ENCODE measurements around the gene GSK3A. TPM values are rescaled to one million over a fixed set of nuclear protein-coding genes. Genes with fewer than 3 reads are reported as not detected.

GSK3A gene
- total RNA-seq, 4 donors from 2014 or later, result 24.7 to 34.5 (median 28.3) TPM

DNA sequence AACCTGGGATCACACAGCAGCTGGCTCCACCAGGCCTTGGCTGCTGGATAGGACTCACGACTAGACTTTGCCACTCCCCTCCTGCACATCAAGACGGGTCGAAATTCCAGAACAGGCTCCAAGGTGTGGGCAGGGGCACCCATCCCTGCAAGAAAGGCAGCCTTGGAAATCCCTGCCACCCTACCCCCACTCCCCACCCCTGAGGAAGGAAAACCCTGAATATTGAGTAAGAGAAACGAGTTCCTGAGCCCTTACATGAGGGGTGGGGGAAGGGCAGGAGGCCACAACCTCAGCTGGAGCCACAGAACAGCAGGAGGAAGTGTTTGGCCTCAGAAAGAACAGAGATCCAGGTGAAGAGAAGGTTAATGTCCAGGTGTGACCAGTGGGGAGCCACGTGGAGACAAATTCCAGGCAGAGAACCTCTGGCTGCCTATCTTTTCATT lies 45.0 kb downstream of the GSK3A start:
- H3K9me3 ChIP-seq, result peaks cover 0 to 6% (median 0%) of the 10 kb centered on the region in 4 donors
- peaks cover 0 to 24% (median 5%) of the 10 kb centered on the region in 4 donors for H3K4me1 ChIP-seq
- H3K27me3 ChIP-seq, result no peaks in the 10 kb centered on the region
- no peak overlapping the region for H3K27ac ChIP-seq
- H3K4me3 ChIP-seq, result no peak overlapping the region
- TF ChIP-seq POLR2A (IDR thresholded peaks at IDR 0.05), result no peak
- TF ChIP-seq, protein P1, sequence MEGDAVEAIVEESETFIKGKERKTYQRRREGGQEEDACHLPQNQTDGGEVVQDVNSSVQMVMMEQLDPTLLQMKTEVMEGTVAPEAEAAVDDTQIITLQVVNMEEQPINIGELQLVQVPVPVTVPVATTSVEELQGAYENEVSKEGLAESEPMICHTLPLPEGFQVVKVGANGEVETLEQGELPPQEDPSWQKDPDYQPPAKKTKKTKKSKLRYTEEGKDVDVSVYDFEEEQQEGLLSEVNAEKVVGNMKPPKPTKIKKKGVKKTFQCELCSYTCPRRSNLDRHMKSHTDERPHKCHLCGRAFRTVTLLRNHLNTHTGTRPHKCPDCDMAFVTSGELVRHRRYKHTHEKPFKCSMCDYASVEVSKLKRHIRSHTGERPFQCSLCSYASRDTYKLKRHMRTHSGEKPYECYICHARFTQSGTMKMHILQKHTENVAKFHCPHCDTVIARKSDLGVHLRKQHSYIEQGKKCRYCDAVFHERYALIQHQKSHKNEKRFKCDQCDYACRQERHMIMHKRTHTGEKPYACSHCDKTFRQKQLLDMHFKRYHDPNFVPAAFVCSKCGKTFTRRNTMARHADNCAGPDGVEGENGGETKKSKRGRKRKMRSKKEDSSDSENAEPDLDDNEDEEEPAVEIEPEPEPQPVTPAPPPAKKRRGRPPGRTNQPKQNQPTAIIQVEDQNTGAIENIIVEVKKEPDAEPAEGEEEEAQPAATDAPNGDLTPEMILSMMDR (IDR thresholded peaks at IDR 0.05), result no peak
- DNase-seq (ENCODE audit: low spot score in 2 of 2), result no peak
- H3K36me3 ChIP-seq, result peaks cover 0 to 62% (median 11%) of the 10 kb centered on the region in 3 donors
- WGBS, 2 donors, result 44 to 53% methylated on average over 5 of the region's 5 CpGs

DNA sequence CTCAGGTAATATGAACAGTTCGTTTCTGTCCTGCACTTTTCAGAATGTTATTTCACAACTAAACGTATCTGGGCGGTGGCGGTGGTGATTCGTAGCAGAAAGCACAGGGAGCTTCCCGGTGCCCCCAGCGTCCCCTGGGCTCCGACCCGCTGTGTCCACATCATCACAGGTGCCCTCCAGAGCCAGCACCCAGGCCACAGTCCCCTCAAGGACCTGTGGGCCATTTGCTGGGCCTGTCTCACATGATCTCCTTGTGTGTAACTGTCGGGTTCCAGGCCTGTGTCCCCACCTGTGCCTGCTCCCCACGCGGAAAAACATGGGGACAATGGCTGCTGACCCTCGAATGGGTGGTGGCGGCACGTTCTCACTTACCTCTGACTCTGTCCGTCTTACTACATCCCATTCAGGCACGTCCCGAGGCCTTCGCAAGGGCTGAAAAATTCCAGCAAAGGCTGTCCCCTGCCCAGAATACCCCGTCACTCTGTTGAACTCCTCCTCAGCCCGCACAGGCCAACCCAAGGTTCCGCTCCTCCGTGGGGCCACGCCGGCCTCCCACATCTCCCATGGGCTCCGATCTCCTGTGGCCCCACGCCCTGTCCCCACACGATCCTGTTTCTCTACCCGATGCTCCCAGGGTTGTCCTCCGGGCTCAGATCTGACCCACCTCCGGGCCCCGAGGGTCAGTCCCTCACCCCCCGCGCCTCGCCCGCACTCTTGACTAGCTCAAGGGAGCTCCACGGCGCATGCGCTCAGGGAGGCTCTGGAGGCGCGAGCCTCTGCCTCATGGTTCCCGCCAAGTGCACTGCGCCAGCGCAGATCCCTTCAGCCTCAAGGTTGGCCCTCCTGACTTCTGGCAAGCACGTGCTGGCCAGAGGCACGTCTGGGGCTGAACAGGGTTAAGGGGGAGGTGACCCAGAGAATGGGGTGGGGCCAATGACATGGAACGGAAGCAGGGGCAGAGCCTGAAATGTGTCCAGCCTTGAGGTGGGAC lies 46.1 kb downstream of the GSK3A start:
- TF ChIP-seq, protein P1 (IDR thresholded peaks at IDR 0.05), result no peak
- TF ChIP-seq POLR2A (IDR thresholded peaks at IDR 0.05) (no peak), EP300 (IDR thresholded peaks at IDR 0.05) (no peak)
- 85 to 86% methylated on average over 46 to 47 of the region's 47 CpGs for WGBS, 2 donors

DNA sequence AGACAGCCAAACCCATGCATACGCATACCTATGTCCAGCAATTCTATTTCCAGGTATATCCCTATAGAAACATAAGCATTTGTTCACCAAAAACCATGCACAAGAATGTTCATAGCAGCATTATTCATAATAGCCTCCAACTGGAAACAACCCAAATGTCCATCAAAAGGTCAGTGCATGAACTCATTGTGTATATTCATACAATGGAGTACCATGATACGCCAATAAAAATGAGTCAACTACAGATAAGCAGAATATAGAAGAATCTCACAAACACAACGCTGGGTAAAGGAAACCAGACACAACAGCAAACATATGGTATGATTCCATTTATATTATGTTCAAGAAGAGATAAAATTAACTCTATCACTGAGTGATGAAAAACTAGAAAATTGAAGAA lies 48.7 kb downstream of the GSK3A start:
- Histone ChIP-seq H3K27me3 (no peaks in the 10 kb centered on the region), H3K4me3 (no peak overlapping the region), H3K36me3 (peaks cover 0 to 25% (median 2%) of the 10 kb centered on the region in 3 donors), H3K27ac (no peak overlapping the region), H3K9me3 (peaks cover 0 to 6% (median 0%) of the 10 kb centered on the region in 4 donors), H3K4me1 (peaks cover 0 to 7% (median 0%) of the 10 kb centered on the region in 4 donors)
- 59 to 66% methylated on average over 3 of the region's 3 CpGs for WGBS, 2 donors
- TF ChIP-seq, protein P1 (IDR thresholded peaks at IDR 0.05), result no peak
- TF ChIP-seq EP300 (IDR thresholded peaks at IDR 0.05), result no peak
- no peak for DNase-seq (ENCODE audit: low spot score in 2 of 2)

More for the DNA sequence above, 46.1 kb downstream of the GSK3A start:
- Histone ChIP-seq H3K4me1 (peaks cover 0 to 24% (median 5%) of the 10 kb centered on the region in 4 donors), H3K27me3 (no peaks in the 10 kb centered on the region), H3K36me3 (peaks cover 0 to 51% (median 11%) of the 10 kb centered on the region in 3 donors), H3K27ac (no peak overlapping the region), H3K9me3 (peaks cover 0 to 6% (median 0%) of the 10 kb centered on the region in 4 donors), H3K4me3 (no peak overlapping the region)
- no peak for DNase-seq (ENCODE audit: low spot score in 2 of 2)

DNA sequence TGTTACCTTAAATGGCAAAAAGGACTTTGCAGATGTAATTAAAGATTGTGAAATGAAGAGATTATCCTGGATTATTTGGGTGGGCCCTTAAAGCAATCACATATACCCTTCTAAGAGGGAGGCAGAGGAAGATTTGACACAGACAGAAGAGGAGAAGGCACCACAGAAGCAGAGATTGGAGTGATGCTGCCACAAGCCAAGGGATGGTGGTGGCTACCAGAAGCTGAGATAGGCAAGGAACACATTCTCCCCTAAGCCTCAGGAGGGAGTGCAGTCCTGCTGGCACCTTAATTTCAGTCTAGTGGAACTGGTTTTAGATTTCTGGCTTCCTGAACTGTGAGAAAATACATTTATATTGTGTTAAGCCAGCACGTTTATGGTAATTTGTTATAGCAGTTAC lies 49.1 kb downstream of the GSK3A start:
- H3K9me3 ChIP-seq, result peaks cover 0 to 6% (median 0%) of the 10 kb centered on the region in 4 donors
- 78 to 89% methylated on average over 1 of the region's 1 CpG for WGBS, 2 donors
- H3K4me3 ChIP-seq, result no peak overlapping the region
- no peaks in the 10 kb centered on the region for H3K27me3 ChIP-seq
- no peak for DNase-seq (ENCODE audit: low spot score in 2 of 2)
- peaks cover 0 to 7% (median 0%) of the 10 kb centered on the region in 4 donors for H3K4me1 ChIP-seq
- H3K36me3 ChIP-seq, result peaks cover 0 to 21% (median 0%) of the 10 kb centered on the region in 3 donors
- no peak for TF ChIP-seq EP300 (IDR thresholded peaks at IDR 0.05)
- H3K27ac ChIP-seq, result no peak overlapping the region

DNA sequence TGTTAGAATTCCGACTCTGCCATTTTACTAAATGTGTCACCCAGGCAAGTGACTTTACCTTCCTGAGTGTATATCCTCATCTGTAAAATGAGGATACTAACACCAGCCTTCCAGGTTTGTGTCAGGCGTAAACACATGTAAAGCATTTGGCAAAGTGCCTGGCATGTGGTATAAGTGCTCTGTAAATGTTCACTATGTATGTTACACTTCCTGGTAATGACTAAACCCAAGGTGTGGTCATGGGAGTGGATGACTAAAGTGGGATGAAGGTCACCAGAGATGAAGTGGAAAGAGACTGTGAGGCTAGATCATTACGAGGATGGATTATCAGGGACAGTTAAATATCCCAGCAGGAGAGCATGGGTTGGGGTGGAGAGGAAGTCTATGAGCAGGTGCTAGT lies 50.5 kb downstream of the GSK3A start:
- H3K27ac ChIP-seq, result no peak overlapping the region
- no peak overlapping the region for H3K4me3 ChIP-seq
- H3K27me3 ChIP-seq, result no peaks in the 10 kb centered on the region
- WGBS, 2 donors, result 69 to 81% methylated on average over 3 of the region's 3 CpGs
- no peak for DNase-seq (ENCODE audit: low spot score in 2 of 2)
- TF ChIP-seq POLR2A (IDR thresholded peaks at IDR 0.05), result no peak
- H3K4me1 ChIP-seq, result no peaks in the 10 kb centered on the region
- H3K9me3 ChIP-seq, result peaks cover 0 to 6% (median 0%) of the 10 kb centered on the region in 4 donors
- peaks cover 0 to 6% (median 0%) of the 10 kb centered on the region in 3 donors for H3K36me3 ChIP-seq

DNA sequence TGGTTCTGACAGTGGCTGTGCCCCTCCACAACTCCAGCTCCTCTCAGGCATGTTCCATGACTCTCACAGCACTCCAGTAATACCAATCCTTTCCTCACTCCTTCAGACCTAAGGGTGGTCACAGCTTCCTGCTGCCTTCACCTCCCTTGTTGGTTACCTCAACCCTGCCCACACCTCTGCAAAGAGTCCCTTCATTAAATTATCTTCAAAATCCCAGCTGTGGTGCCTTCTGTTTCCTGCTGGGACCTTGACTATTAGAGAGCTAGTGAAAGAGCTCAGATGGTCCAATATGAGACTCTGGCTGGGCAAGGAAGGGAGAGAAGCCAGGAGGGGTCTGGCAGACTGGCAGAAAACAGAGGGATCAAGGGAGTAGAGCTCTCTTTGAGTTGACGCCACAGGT lies 51.1 kb downstream of the GSK3A start:
- Histone ChIP-seq H3K36me3 (peaks cover 0 to 1% (median 0%) of the 10 kb centered on the region in 3 donors), H3K4me1 (no peaks in the 10 kb centered on the region), H3K4me3 (no peak overlapping the region), H3K9me3 (peaks cover 0 to 6% (median 0%) of the 10 kb centered on the region in 4 donors), H3K27ac (peak overlapping the region in 1 of 4 donors; percentile 40), H3K27me3 (no peaks in the 10 kb centered on the region)
- DNase-seq (ENCODE audit: low spot score in 2 of 2), result no peak
- 58 to 80% methylated on average over 1 of the region's 1 CpG for WGBS, 2 donors
- no peak for TF ChIP-seq EP300 (IDR thresholded peaks at IDR 0.05)
- TF ChIP-seq POLR2A (IDR thresholded peaks at IDR 0.05), result no peak
- TF ChIP-seq, protein P1 (IDR thresholded peaks at IDR 0.05), result no peak
